Measurements from ENCODE around the gene NUP54. TPM values are rescaled to one million over a fixed set of nuclear protein-coding genes. Genes with fewer than 3 reads are reported as not detected.

The NUP54 gene
- polyA plus RNA-seq, 1 experiment = 54.5 TPM

DNA sequence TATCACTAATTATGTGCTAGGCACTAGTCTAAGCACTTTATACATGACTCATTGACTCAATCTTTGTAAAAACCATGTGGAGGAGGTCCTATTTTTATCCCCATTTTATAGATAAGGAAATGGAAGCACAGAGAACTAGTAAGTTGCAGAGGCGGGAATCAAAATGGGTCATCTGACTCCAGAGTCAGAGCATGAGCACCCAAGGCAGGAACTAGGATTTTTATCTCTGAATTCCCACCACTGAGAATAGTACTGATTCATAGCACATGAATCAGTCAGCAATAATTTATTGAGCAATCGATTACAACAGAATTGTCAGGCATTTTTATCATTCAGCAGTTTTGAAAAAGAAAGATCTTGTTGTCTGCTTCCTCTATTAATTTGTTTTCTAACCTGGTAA, 46.1 kb upstream of the NUP54 start:
- H3K27ac ChIP-seq (ENCODE audit: low read depth, low read length) = peak overlapping the region; percentile 83
- H3K4me3 ChIP-seq (ENCODE audit: low read depth, low read length) = no peak overlapping the region
- CTCF ChIA-PET = interaction anchor here (2.6 kb wide), 1 partner anchor 14 kb away, joined by 25 read pairs; no protein-coding TSS in a partner anchor
- H3K9me3 ChIP-seq (ENCODE audit: control insufficient read depth, insufficient read depth, low read length) = no peaks in the 10 kb centered on the region
- TF ChIP-seq, protein P1, sequence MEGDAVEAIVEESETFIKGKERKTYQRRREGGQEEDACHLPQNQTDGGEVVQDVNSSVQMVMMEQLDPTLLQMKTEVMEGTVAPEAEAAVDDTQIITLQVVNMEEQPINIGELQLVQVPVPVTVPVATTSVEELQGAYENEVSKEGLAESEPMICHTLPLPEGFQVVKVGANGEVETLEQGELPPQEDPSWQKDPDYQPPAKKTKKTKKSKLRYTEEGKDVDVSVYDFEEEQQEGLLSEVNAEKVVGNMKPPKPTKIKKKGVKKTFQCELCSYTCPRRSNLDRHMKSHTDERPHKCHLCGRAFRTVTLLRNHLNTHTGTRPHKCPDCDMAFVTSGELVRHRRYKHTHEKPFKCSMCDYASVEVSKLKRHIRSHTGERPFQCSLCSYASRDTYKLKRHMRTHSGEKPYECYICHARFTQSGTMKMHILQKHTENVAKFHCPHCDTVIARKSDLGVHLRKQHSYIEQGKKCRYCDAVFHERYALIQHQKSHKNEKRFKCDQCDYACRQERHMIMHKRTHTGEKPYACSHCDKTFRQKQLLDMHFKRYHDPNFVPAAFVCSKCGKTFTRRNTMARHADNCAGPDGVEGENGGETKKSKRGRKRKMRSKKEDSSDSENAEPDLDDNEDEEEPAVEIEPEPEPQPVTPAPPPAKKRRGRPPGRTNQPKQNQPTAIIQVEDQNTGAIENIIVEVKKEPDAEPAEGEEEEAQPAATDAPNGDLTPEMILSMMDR (IDR thresholded peaks at IDR 0.05; ENCODE audit: low read depth, low read length) = no peak
- POLR2A ChIA-PET = no interaction called here
- no peaks in the 10 kb centered on the region for H3K27me3 ChIP-seq (ENCODE audit: control insufficient read depth, insufficient read depth, low read length)
- DNase-seq (ENCODE audit: low read depth, low spot score) = peak; percentile 74

DNA sequence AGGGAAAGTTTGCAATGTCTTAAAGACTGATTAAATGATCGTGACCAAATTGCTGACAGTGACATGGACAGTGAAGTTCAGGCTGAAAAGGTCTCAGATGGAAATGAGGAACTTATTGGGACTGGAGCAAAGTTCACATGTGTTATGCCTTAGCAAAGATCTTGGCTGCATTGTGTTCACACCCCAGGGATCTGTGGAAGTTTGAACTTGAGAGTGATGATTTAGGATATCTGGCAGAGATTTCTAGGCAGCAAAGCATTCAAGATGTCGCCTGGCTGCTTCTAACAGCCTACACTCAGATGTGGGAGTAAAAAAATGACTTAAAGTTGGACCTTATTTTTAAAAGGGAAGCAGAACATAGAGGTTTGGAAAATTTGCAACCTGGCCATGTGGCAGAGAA, 44.0 kb upstream of the NUP54 start:
- Histone ChIP-seq H3K27ac (ENCODE audit: low read depth, low read length) (no peak overlapping the region), H3K4me3 (ENCODE audit: low read depth, low read length) (no peak overlapping the region), H3K27me3 (ENCODE audit: control insufficient read depth, insufficient read depth, low read length) (no peaks in the 10 kb centered on the region), H3K9me3 (ENCODE audit: control insufficient read depth, insufficient read depth, low read length) (no peaks in the 10 kb centered on the region)
- no peak for DNase-seq (ENCODE audit: low read depth, low spot score)
- POLR2A ChIA-PET = no interaction called here
- CTCF ChIA-PET = interaction anchor here (2.6 kb wide), 1 partner anchor 12 kb away, joined by 25 read pairs; no protein-coding TSS in a partner anchor
- TF ChIP-seq, protein P1 (IDR thresholded peaks at IDR 0.05; ENCODE audit: low read depth, low read length) = no peak

DNA sequence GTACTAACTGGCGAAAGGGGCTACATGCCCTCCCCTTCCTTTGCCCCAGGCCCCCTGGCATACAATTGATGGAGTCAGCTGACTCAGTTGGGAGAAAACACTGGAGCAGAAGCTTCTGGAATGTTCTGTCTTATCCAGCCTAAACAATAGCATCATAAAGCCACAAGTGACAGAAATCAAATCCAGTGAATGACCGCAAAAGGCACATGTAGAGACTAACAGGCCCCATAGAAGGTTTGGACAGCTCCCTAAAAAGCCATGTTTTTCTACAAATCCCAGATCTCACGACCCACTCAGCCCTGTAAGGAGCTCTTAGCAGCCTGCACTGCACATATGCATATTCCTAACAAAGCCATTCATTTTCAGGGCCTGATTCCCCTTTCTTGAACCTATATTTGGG, 40.4 kb upstream of the NUP54 start:
- Histone ChIP-seq H3K27ac (ENCODE audit: low read depth, low read length) (no peak overlapping the region), H3K27me3 (ENCODE audit: control insufficient read depth, insufficient read depth, low read length) (no peaks in the 10 kb centered on the region)
- CTCF ChIA-PET = interaction anchor here (0.7 to 3.8 kb wide), 3 partner anchors 9 to 121 kb away, joined by 3 to 56 read pairs (median 4); no protein-coding TSS in a partner anchor

DNA sequence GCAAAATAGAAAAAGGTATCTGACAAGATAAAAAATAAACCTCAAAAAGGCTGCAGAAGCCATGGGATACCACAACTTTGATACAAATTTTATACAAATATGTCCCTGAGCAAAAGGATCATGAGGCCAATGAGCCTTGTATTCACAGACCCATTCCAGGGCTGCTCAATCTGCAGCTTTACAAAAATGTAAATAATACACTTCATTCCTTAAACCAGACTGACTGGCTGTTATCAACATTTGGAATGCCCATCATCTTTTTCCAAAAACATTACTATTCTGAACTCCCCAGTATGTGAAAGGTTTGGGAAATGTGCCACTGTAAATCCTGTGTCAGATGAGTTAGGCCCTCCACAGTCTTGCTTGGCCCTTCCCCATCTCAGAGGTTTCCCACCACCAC, 40.0 kb upstream of the NUP54 start:
- ChIA-PET POLR2A (no interaction called here), CTCF (interaction anchor here (1.2 to 3.8 kb wide), 2 partner anchors 9 to 121 kb away, joined by 3 to 56 read pairs; no protein-coding TSS in a partner anchor)
- Histone ChIP-seq H3K4me3 (ENCODE audit: low read depth, low read length) (no peak overlapping the region), H3K9me3 (ENCODE audit: control insufficient read depth, insufficient read depth, low read length) (no peaks in the 10 kb centered on the region), H3K27ac (ENCODE audit: low read depth, low read length) (no peak overlapping the region), H3K27me3 (ENCODE audit: control insufficient read depth, insufficient read depth, low read length) (no peaks in the 10 kb centered on the region)
- TF ChIP-seq, protein P1 (IDR thresholded peaks at IDR 0.05; ENCODE audit: low read depth, low read length) = no peak
- no peak for DNase-seq (ENCODE audit: low read depth, low spot score)

More for the DNA sequence above, 40.4 kb upstream of the NUP54 start:
- no peaks in the 10 kb centered on the region for H3K9me3 ChIP-seq (ENCODE audit: control insufficient read depth, insufficient read depth, low read length)
- TF ChIP-seq, protein P1 (IDR thresholded peaks at IDR 0.05; ENCODE audit: low read depth, low read length) = no peak
- POLR2A ChIA-PET = no interaction called here
- no peak overlapping the region for H3K4me3 ChIP-seq (ENCODE audit: low read depth, low read length)
- no peak for DNase-seq (ENCODE audit: low read depth, low spot score)

DNA sequence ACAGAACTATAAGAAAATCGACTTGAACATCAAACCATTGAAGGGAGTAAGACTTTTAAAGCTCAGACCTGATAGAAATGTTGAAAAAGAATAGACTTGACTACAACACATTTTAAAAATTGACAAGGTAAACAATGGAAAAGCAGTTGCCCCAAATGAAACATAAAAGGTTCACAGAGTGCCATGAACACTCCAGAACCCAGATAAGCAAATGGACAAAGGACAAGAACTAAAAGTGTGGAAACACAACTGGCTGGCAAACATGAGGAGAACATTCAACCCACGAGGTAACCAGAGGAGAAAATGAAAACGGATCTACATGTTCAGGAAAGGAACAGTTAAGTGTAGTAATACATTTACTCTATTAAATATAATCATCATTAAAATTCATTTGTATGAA, 39.0 kb upstream of the NUP54 start:
- TF ChIP-seq, protein P1 (IDR thresholded peaks at IDR 0.05; ENCODE audit: low read depth, low read length) = no peak
- no peaks in the 10 kb centered on the region for H3K9me3 ChIP-seq (ENCODE audit: control insufficient read depth, insufficient read depth, low read length)
- no peak overlapping the region for H3K4me3 ChIP-seq (ENCODE audit: low read depth, low read length)
- H3K27me3 ChIP-seq (ENCODE audit: control insufficient read depth, insufficient read depth, low read length) = no peaks in the 10 kb centered on the region
- POLR2A ChIA-PET = no interaction called here
- CTCF ChIA-PET = interaction anchor here (1.3 kb wide), 1 partner anchor 191 kb away, joined by 6 read pairs; no protein-coding TSS in a partner anchor
- H3K27ac ChIP-seq (ENCODE audit: low read depth, low read length) = no peak overlapping the region
- DNase-seq (ENCODE audit: low read depth, low spot score) = no peak

All from AG04450 (cell line).